Stomach (tissue), 9 donors: Measurements from ENCODE around the gene EBNA1BP2. TPM values are rescaled to one million over a fixed set of nuclear protein-coding genes. Genes with fewer than 3 reads are reported as not detected.
"Not testable (repeated sequence)": the region's sequence is repeated elsewhere in the genome, so short reads cannot be mapped to it uniquely, and the experiment has no call there.

ENCODE experiments used
- DNase-seq, 2 donors: peaks; one replicate each; pipeline versions ENCODE4 v3.0.0 to v3.0.0-alpha.2; 2013 to 2019
- H3K27ac ChIP-seq, 5 donors: fragments of 200-600 bp in 4 of 5; sonication (generic) in 4 of 5; one replicate each; pipeline ENCODE4 v1.5.1; 2013 to 2019; ENCODE audit warnings: mild to moderate bottlenecking in 1 of 5, moderate library complexity in 1 of 5
- H3K27me3 ChIP-seq, 3 donors: fragments of 200-600 bp; sonication (generic); one replicate each; pipeline ENCODE4 v1.5.1; 2017 to 2019; ENCODE audit warnings: mixed run types in 1 of 3
- H3K36me3 ChIP-seq, 4 donors: fragments of 200-600 bp; sonication (generic); 1 replicate in 3 of 4; 2 replicates in 1 of 4; pipeline ENCODE4 v1.5.1; 2016 to 2019
- H3K4me1 ChIP-seq, 4 donors: fragments of 200-600 bp; sonication (generic); one replicate each; pipeline ENCODE4 v1.5.1; 2016 to 2019
- H3K4me3 ChIP-seq, 4 donors: fragments of 200-600 bp; sonication (generic) in 3 of 4; one replicate each; pipeline ENCODE4 v1.5.1; 2016 to 2019; ENCODE audit warnings: mild to moderate bottlenecking in 1 of 4
- H3K9me3 ChIP-seq, 4 donors: fragments of 200-600 bp; sonication (generic); one replicate each; pipeline ENCODE4 v1.5.1; 2016 to 2019
- CTCF ChIP-seq, 7 experiments: fragments of 450-650 bp in 4 of 7; fragments of 200-600 bp in 3 of 7; sonication (generic) in 3 of 7; IDR thresholded peaks; one replicate each; pipeline ENCODE4 v1.5.1; 2016 to 2019; ENCODE audit warnings: antibody characterized with exemption in 7 of 7, control low read depth in 2 of 7, mild to moderate bottlenecking in 1 of 7
- EP300 ChIP-seq: sonication (generic); formaldehyde crosslinking; IDR thresholded peaks from one replicate; pipeline ENCODE4 v1.6.1; 2017; ENCODE audit warnings: antibody characterized with exemption
- POLR2A ChIP-seq, 4 donors: fragments of 450-650 bp; IDR thresholded peaks; one replicate each; pipeline ENCODE4 v1.6.1; 2016; ENCODE audit warnings: antibody characterized with exemption in 4 of 4, control low read depth in 2 of 4, mild to moderate bottlenecking in 1 of 4, moderate library complexity in 1 of 4
- POLR2AphosphoS5 ChIP-seq, 3 donors: sonication (generic); formaldehyde crosslinking; IDR thresholded peaks; one replicate each; pipeline ENCODE4 v1.6.1; 2016; ENCODE audit warnings: antibody characterized with exemption in 3 of 3
- WGBS, 5 donors: extraction: QIAGEN DNeasy Blood & Tissue Kit in 3 of 5; methylation state at CpG; one replicate each; pipeline versions ENCODE4 v1.1.5 to v1.1.7; 2013 to 2018; 5-methylcytosine and 5-hydroxymethylcytosine counted together
- intact Hi-C: fragments of 100-400 bp; cut with DNase I; formaldehyde crosslinking; loops from one replicate; pipeline ENCODE4 v1.15.1; 2023; ENCODE audit warnings: low total_unique reads
- polyA plus RNA-seq, 3 donors: library from polyadenylated mRNA; stranded (reverse); fragments of 200-250 nt; gene quantifications; one replicate each; pipeline ENCODE4 v1.2.3, GENCODE V29; 2013
- total RNA-seq, 5 donors: library from RNA; depleted of rRNA; stranded (reverse); fragments of >200 nt; gene quantifications; one replicate each; pipeline versions ENCODE4 v1.1.0 to v1.2.3, GENCODE V29; 2014 to 2016
- donor health status: healthy with polysubstance abuse.
- donor health status: Bipolar disorder and iron deficiency.
- donor health status: healthy.

The EBNA1BP2 gene
- total and polyA plus RNA-seq, 8 donors, result 4.1 to 58.9 (median 47.9) TPM

GRCh38 chr1:43129426-43129825 is 42.7 kb downstream of the EBNA1BP2 start:
- Histone ChIP-seq H3K27ac (no peak overlapping the region), H3K9me3 (no peaks in the 10 kb centered on the region), H3K4me1 (peaks cover 0 to 4% (median 0%) of the 10 kb centered on the region in 4 donors), H3K4me3 (no peak overlapping the region), H3K36me3 (no peaks in the 10 kb centered on the region), H3K27me3 (peaks cover 0 to 27% (median 0%) of the 10 kb centered on the region in 3 donors)
- intact Hi-C loops, result loop anchor here (10.0 kb wide), 1 partner anchor 515 kb away; no protein-coding TSS in a partner anchor
- no peak for TF ChIP-seq CTCF (IDR thresholded peaks at IDR 0.05)
- TF ChIP-seq EP300, result no peak
- no peak for TF ChIP-seq POLR2AphosphoS5 (IDR thresholded peaks at IDR 0.05)
- TF ChIP-seq POLR2A (IDR thresholded peaks at IDR 0.05), result no peak
- 70 to 78% (median 76%) methylated on average over 5 of the region's 5 CpGs for WGBS, 5 donors
- DNase-seq, result no peak

GRCh38 chr1:43128816-43129215 is 43.3 kb downstream of the EBNA1BP2 start:
- H3K27ac ChIP-seq, result no peak overlapping the region
- WGBS, 5 donors, result 85 to 91% (median 88%) methylated on average over 3 of the region's 3 CpGs
- no peaks in the 10 kb centered on the region for H3K9me3 ChIP-seq
- no peak for DNase-seq
- intact Hi-C loops, result loop anchor here (10.0 kb wide), 1 partner anchor 514 kb away; no protein-coding TSS in a partner anchor
- no peaks in the 10 kb centered on the region for H3K4me1 ChIP-seq
- no peak for TF ChIP-seq POLR2AphosphoS5 (IDR thresholded peaks at IDR 0.05)
- TF ChIP-seq CTCF (IDR thresholded peaks at IDR 0.05), result no peak
- TF ChIP-seq POLR2A (IDR thresholded peaks at IDR 0.05), result no peak
- no peak for TF ChIP-seq EP300
- no peaks in the 10 kb centered on the region for H3K36me3 ChIP-seq
- peaks cover 0 to 27% (median 0%) of the 10 kb centered on the region in 3 donors for H3K27me3 ChIP-seq
- H3K4me3 ChIP-seq, result no peak overlapping the region

- H3K4me3 ChIP-seq, result no peak overlapping the region
- DNase-seq, result no peak
- H3K9me3 ChIP-seq, result no peaks in the 10 kb centered on the region
- H3K4me1 ChIP-seq, result no peaks in the 10 kb centered on the region
- TF ChIP-seq POLR2A (IDR thresholded peaks at IDR 0.05) (no peak), EP300 (no peak), POLR2AphosphoS5 (IDR thresholded peaks at IDR 0.05) (no peak), CTCF (IDR thresholded peaks at IDR 0.05) (no peak)
- no peaks in the 10 kb centered on the region for H3K36me3 ChIP-seq
- no peak overlapping the region for H3K27ac ChIP-seq
- 70 to 86% (median 79%) methylated on average over 1 of the region's 1 CpG for WGBS, 5 donors
- peaks cover 0 to 19% (median 0%) of the 10 kb centered on the region in 3 donors for H3K27me3 ChIP-seq
- intact Hi-C loops, result loop anchor here (10.0 kb wide), 1 partner anchor 508 kb away; no protein-coding TSS in a partner anchor
Measured at GRCh38 chr1:43123031-43123430, 49.1 kb downstream of the EBNA1BP2 start.

GRCh38 chr1:43121256-43121900 is 50.7 kb downstream of the EBNA1BP2 start:
- H3K27ac ChIP-seq, result no peak overlapping the region

GRCh38 chr1:43119928-43120586 is 52.0 kb downstream of the EBNA1BP2 start:
- WGBS, 5 donors, result 36 to 71% (median 61%) methylated on average over 23 to 34 of the region's 35 CpGs
- H3K4me3 ChIP-seq, result peak overlapping the region in 1 of 4 donors; percentile 3
- not testable (repeated sequence) for H3K27ac ChIP-seq

More at GRCh38 chr1:43121256-43121900, 50.7 kb downstream of the EBNA1BP2 start:
- WGBS, 5 donors, result 81 to 87% (median 85%) methylated on average over 8 of the region's 8 CpGs
- H3K36me3 ChIP-seq, result no peaks in the 10 kb centered on the region
- H3K4me1 ChIP-seq, result no peaks in the 10 kb centered on the region
- H3K4me3 ChIP-seq, result no peak overlapping the region
- H3K27me3 ChIP-seq, result peaks cover 0 to 13% (median 0%) of the 10 kb centered on the region in 3 donors
- H3K9me3 ChIP-seq, result no peaks in the 10 kb centered on the region
- DNase-seq, result no peak
- intact Hi-C loops, result loop anchor here (10.0 kb wide), 1 partner anchor 507 kb away; no protein-coding TSS in a partner anchor
- TF ChIP-seq POLR2A (IDR thresholded peaks at IDR 0.05) (no peak), CTCF (IDR thresholded peaks at IDR 0.05) (no peak), EP300 (no peak)

More at GRCh38 chr1:43119928-43120586, 52.0 kb downstream of the EBNA1BP2 start:
- not testable (repeated sequence) for H3K9me3 ChIP-seq, H3K27me3 ChIP-seq, H3K4me1 ChIP-seq, DNase-seq, H3K36me3 ChIP-seq
- intact Hi-C loops, result loop anchor here (10.0 kb wide), 1 partner anchor 505 kb away; no protein-coding TSS in a partner anchor
